HS-27A (cell line): Measurements from ENCODE around the gene TYW1B.
A peak's percentile ranks its signal among the peaks of the same experiment; 100 is the strongest.
"Not testable (repeated sequence)": the region's sequence is repeated elsewhere in the genome, so short reads cannot be mapped to it uniquely, and the experiment has no call there.

Experiments
- DNase-seq: peaks from one replicate; pipeline ENCODE4 v3.0.0-alpha.2; 2012; ENCODE audit warnings: low read depth, missing footprints

TYW1B gene

GRCh38 chr7:72555238-72555637 is 272.8 kb downstream of the TYW1B start:
- DNase-seq, result not testable (repeated sequence)

- DNase-seq, result not testable (repeated sequence)
Measured at GRCh38 chr7:72554401-72554800, 273.6 kb downstream of the TYW1B start.

- DNase-seq, result not testable (repeated sequence)
Measured at GRCh38 chr7:72550454-72550853, 277.5 kb downstream of the TYW1B start.

DNA sequence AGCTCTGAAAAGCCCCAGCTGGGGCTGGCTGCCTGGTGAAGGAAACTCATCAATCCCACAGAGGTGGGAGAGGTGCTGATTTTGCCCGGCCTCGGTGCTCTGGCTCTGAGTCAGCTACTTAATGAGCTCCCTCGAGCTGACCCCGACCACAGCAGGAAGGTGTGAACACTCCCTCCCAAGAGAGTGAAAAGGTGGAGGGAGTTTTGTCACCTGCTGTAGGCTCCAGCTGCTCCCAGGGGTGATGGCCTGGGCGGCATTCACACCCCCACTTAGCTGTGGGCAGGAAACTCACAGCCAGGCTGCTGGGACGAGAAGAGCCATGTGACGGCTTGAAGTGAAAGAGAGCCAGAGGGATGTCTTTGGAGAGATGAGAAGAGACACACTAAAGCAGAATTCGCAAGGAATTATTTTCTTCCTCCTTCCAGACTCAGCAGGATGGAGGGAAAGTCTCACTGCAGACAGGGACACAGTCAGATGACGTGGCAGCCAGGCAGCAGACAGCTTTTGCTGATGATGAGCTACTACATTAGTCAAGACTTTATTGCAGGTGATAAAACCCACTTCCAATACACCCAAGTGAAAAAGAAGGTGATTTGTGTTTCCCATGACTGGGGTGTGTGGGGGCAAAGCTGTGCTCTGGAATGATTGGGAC is 281.3 kb downstream of the TYW1B start:
- not testable (repeated sequence) for DNase-seq

GRCh38 chr7:72544531-72544930 is 283.5 kb downstream of the TYW1B start:
- not testable (repeated sequence) for DNase-seq

DNA sequence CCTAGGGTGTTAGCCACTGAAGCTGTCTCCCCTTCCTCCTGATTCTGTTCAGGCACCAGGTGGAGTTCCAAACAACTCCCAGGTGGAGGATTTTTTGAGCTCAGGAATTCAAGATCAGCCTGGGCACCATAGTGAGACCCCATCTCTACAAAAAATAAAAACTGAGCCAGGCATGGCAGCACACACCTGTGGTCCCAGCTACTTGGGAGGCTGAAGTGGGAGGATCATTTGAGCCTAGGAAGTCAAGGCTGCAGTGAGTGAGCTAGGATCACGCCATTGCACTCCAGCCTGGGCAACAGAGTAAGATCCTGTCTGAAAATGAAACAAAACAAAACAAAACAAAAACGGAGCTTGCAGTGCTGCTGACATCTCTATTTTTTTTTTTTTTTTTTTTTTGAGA is 287.1 kb downstream of the TYW1B start:
- no peak for DNase-seq

GRCh38 chr7:72540106-72540611 is 287.8 kb downstream of the TYW1B start:
- no peak for DNase-seq

DNA sequence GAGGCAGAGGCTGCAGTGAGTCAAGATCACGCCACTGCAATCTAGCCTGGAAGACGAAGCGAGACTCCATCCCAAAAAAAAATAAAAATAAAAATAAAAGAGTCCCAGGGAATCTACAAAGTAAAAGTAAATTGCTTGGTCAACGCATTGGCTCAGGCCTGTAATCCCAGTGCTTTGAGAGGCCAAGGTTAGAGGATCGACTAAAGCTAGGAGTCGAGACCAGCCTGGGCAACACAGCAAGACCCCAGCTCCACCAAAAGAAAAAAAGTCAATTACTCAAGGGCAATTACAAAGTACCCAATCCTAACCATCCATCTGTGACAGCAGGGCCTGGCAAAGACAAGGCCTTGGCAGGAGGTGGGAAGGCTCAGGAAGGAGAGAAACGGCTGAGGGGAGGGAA is 288.3 kb downstream of the TYW1B start:
- no peak for DNase-seq

DNA sequence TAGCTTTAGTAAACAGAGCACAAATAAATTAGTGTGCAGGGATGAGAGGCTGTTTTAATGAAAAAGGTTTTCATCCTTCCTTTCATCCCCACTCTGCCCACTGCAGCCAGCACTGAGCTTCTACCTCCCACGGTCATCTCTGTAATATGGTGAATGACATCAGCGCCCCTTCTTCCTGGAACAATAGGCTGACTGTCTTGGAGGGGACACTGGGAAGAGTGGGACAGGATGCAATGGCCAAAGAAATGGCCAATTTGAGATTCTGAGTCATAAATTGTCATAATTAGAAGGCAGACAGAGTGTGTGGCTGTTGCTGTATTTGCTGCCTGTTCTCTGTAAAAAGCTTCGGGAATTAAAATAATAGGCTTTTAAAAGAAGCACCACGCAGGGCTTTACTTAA is 289.1 kb downstream of the TYW1B start:
- no peak for DNase-seq

DNA sequence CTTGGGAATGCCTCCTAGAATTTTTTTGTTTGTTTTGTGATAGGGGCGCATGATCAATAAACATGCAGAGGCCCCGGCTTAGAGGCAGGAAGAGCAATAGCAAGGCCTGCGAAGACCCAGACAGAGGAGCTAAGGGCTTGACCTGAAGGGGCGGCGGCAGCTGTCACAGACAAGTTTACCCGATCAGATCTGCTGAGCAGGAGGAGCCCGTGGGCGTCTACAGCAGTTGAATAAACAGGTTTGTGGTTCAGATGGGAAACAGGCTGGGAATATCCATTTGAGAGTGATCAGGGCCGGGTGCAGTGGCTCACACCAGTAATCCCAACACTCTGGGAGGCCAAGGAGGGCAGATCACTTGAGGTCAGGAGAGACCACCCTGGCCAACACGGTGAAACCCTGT is 289.9 kb downstream of the TYW1B start:
- no peak for DNase-seq

- DNase-seq, result peak; percentile 12
Measured at GRCh38 chr7:72536038-72536437, 292.0 kb downstream of the TYW1B start.

DNA sequence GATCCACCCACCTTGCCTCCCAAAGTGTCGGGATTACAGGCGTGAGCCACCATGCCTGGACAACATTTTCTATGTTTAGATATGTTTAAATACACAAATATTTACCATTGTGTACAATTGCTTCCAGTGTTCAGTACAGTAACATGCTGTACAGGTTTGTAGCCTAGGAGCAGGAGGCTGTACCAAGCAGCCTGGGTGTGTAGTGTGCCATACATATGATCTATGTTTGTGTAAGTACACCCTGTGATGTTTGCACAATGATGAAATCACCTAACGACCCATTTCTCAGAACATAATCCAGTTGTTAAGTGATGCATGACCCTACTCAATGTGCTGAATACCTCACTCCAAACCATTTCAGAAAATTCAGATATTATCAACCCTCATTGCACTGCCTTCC is 297.0 kb downstream of the TYW1B start:
- not testable (repeated sequence) for DNase-seq
